PC-9 (cell line): ENCODE data around the gene SLC22A23. TPM values are rescaled to one million over a fixed set of nuclear protein-coding genes. Genes with fewer than 3 reads are reported as not detected.

ENCODE experiments used
- BruUV-seq: library from RNA; stranded (reverse); fragments of 400-500 nt; replicated peaks from 2 replicates; lab custom pipeline; 2021; lab: Mats Ljungman, UMichigan
- CTCF ChIA-PET: fragments of 300-600 bp; sonication (Branson Sonifier 250); formaldehyde crosslinking; loops from one replicate; lab custom pipeline; 2022; ENCODE audit warnings: antibody characterized with exemption; lab: Charles Lee
- POLR2A ChIA-PET: fragments of 300-600 bp; sonication (Branson Sonifier 250); formaldehyde crosslinking; loops from one replicate; lab custom pipeline; 2022; ENCODE audit warnings: antibody characterized with exemption; ENCODE audit not compliant: unreplicated experiment; lab: Charles Lee
- DNase-seq, 2 experiments: peaks; one replicate each; pipeline versions ENCODE4 v3.0.0 to v3.0.0-alpha.2; 2015 to 2022; ENCODE audit warnings: mixed read lengths in 1 of 2
- H2AFZ ChIP-seq: fragments of 200-600 bp; sonication (generic); 2 replicates; pipeline ENCODE4 v1.8.1; 2017; ENCODE audit warnings: antibody characterized with exemption
- H3F3A ChIP-seq: fragments of 200-600 bp; sonication (generic); 2 replicates; pipeline ENCODE4 v1.8.1; 2017; ENCODE audit warnings: antibody characterized with exemption, mild to moderate bottlenecking, low read depth; ENCODE audit not compliant: insufficient read depth
- H3K27ac ChIP-seq: fragments of 200-600 bp; sonication (generic); 2 replicates; pipeline ENCODE4 v1.6.1; 2016; ENCODE audit warnings: mixed run types
- H3K27me3 ChIP-seq: fragments of 200-600 bp; sonication (generic); 2 replicates; pipeline ENCODE4 v1.6.1; 2016; ENCODE audit warnings: low read depth, mixed run types; ENCODE audit not compliant: insufficient read depth
- H3K36me3 ChIP-seq: fragments of 200-600 bp; sonication (generic); 2 replicates; pipeline ENCODE4 v1.6.1; 2016; ENCODE audit warnings: low read depth, mixed run types
- H3K4me1 ChIP-seq: fragments of 200-600 bp; sonication (generic); replicated peaks from 2 replicates; pipeline ENCODE4 v1.6.1; 2016; ENCODE audit warnings: mixed run types; ENCODE audit not compliant: insufficient read depth
- H3K4me2 ChIP-seq: fragments of 200-600 bp; sonication (generic); 2 replicates; pipeline ENCODE4 v1.6.1; 2017; ENCODE audit warnings: mixed run types
- H3K4me3 ChIP-seq: fragments of 200-600 bp; sonication (generic); 2 replicates; pipeline ENCODE4 v1.6.1; 2016; ENCODE audit warnings: mixed run types
- H3K79me2 ChIP-seq: fragments of 200-600 bp; sonication (generic); 2 replicates; pipeline ENCODE4 v1.6.1; 2017; ENCODE audit warnings: low read depth, mixed run types
- H3K9me2 ChIP-seq: fragments of 200-600 bp; sonication (generic); 2 replicates; pipeline ENCODE4 v1.8.1; 2017; ENCODE audit warnings: mild to moderate bottlenecking; ENCODE audit not compliant: insufficient read depth
- H3K9me3 ChIP-seq: fragments of 200-600 bp; sonication (generic); 2 replicates; pipeline ENCODE4 v1.8.1; 2016; ENCODE audit warnings: low read depth; ENCODE audit not compliant: insufficient read depth
- H4K20me1 ChIP-seq: fragments of 200-600 bp; sonication (generic); 2 replicates; pipeline ENCODE4 v1.8.1; 2017; ENCODE audit not compliant: insufficient read depth
- CTCF ChIP-seq: fragments of 200-600 bp; sonication (generic); conservative IDR thresholded peaks from 2 replicates; pipeline ENCODE4 v1.6.1; 2017; ENCODE audit warnings: mixed run types, antibody characterized with exemption, mild to moderate bottlenecking, moderate library complexity
- EZH2 ChIP-seq: fragments of 200-600 bp; sonication (generic); IDR thresholded peaks from 2 replicates; pipeline ENCODE4 v1.8.0; 2017; ENCODE audit warnings: antibody characterized with exemption, low read depth
- intact Hi-C: fragments of 100-400 bp; cut with micrococcal nuclease; formaldehyde crosslinking; loops from one replicate; pipeline ENCODE4 v1.10.0; 2022; ENCODE audit not compliant: unreplicated experiment
- total RNA-seq: library from RNA; stranded (reverse); gene quantifications from 2 replicates; pipeline ENCODE4 v1.2.3, GENCODE V29; 2021

The SLC22A23 gene
- total RNA-seq, 1 experiment from 2014 or later = 13.5 TPM

GRCh38 chr6:3393836-3394202, 63.0 kb downstream of the SLC22A23 start:
- no peak for DNase-seq
- Histone ChIP-seq H3K4me1 (no peaks in the 10 kb centered on the region), H3F3A (no peaks in the 10 kb centered on the region), H3K36me3 (no peaks in the 10 kb centered on the region), H3K4me2 (no peak overlapping the region), H3K9me3 (no peaks in the 10 kb centered on the region), H3K27me3 (no peaks in the 10 kb centered on the region), H3K79me2 (no peaks in the 10 kb centered on the region), H2AFZ (no peak overlapping the region), H3K9me2 (no peaks in the 10 kb centered on the region), H4K20me1 (no peaks in the 10 kb centered on the region), H3K27ac (no peak overlapping the region), H3K4me3 (no peak overlapping the region)
- intact Hi-C loops = no loop called here
- no TSS peak for BruUV-seq
- ChIA-PET CTCF (no interaction called here), POLR2A (no interaction called here)
- TF ChIP-seq CTCF = no peak
- TF ChIP-seq EZH2 = no peak

GRCh38 chr6:3392930-3393835, 63.7 kb downstream of the SLC22A23 start:
- H3K27ac ChIP-seq = no peak overlapping the region
- TF ChIP-seq CTCF = no peak
- no peak for TF ChIP-seq EZH2
- DNase-seq = no peak
- H3K9me3 ChIP-seq = no peaks in the 10 kb centered on the region
- no peaks in the 10 kb centered on the region for H3K4me1 ChIP-seq
- H3K27me3 ChIP-seq = no peaks in the 10 kb centered on the region
- H4K20me1 ChIP-seq = no peaks in the 10 kb centered on the region
- no peaks in the 10 kb centered on the region for H3K36me3 ChIP-seq
- H2AFZ ChIP-seq = no peak overlapping the region
- no TSS peak for BruUV-seq
- CTCF ChIA-PET = no interaction called here
- intact Hi-C loops = no loop called here
- POLR2A ChIA-PET = interaction anchor here (0.6 kb wide), 1 partner anchor 23 kb away, joined by 8 read pairs; no protein-coding TSS in a partner anchor
- no peak overlapping the region for H3K4me3 ChIP-seq
- H3F3A ChIP-seq = no peaks in the 10 kb centered on the region
- no peaks in the 10 kb centered on the region for H3K79me2 ChIP-seq
- H3K9me2 ChIP-seq = no peaks in the 10 kb centered on the region
- no peak overlapping the region for H3K4me2 ChIP-seq

- H3K9me3 ChIP-seq = no peaks in the 10 kb centered on the region
- intact Hi-C loops = loop anchor here (2.0 kb wide), 2 partner anchors 27 to 29 kb away; no protein-coding TSS in a partner anchor
- CTCF ChIA-PET = no interaction called here
- H3K27me3 ChIP-seq = no peaks in the 10 kb centered on the region
- H4K20me1 ChIP-seq = no peaks in the 10 kb centered on the region
- H2AFZ ChIP-seq = no peak overlapping the region
- no peaks in the 10 kb centered on the region for H3K9me2 ChIP-seq
- no peak overlapping the region for H3K4me3 ChIP-seq
- no peaks in the 10 kb centered on the region for H3K4me1 ChIP-seq
- TF ChIP-seq CTCF (no peak), EZH2 (no peak)
- no peaks in the 10 kb centered on the region for H3F3A ChIP-seq
- no peak overlapping the region for H3K4me2 ChIP-seq
- no TSS peak for BruUV-seq
- POLR2A ChIA-PET = no interaction called here
- no peak overlapping the region for H3K27ac ChIP-seq
- H3K36me3 ChIP-seq = no peaks in the 10 kb centered on the region
- H3K79me2 ChIP-seq = no peaks in the 10 kb centered on the region
- DNase-seq = no peak
These were observed 64.9 kb downstream of the SLC22A23 start for GRCh38 chr6:3391902-3392458.
